K562 (cell line): ENCODE results near the gene MEGF11. TPM values are rescaled to one million over a fixed set of nuclear protein-coding genes. Genes with fewer than 3 reads are reported as not detected.

Source experiments
- ATAC-seq: fragments of 200-7000 bp; cut with Tn5 transposase; 3 replicates; pipeline ENCODE4 v1.9.1; 2020; ENCODE audit warnings: moderate library complexity
- BruUV-seq: library from RNA; stranded (reverse); fragments of 400-500 nt; replicated peaks from 2 replicates; lab custom pipeline; 2021; lab: Mats Ljungman, UMichigan
- CTCF ChIA-PET: fragments of 300-600 bp; formaldehyde crosslinking; extraction: SDS; loops from one replicate; lab custom pipeline; 2021; ENCODE audit warnings: low intra/inter-chr PET ratio; lab: Yijun Ruan, JAX
- POLR2A ChIA-PET: fragments of 300-600, 350-650 bp; sonication (Branson Sonifier 250); formaldehyde crosslinking; extraction: SDS; loops from one replicate; lab custom pipeline; 2021; ENCODE audit warnings: antibody characterized with exemption, inconsistent platforms; lab: Yijun Ruan, JAX
- DNase-seq, 4 experiments: peaks; one replicate each; pipeline versions ENCODE4 v3.0.0 to v3.0.0-alpha.2; 2011 to 2018; ENCODE audit warnings: low spot score in 3 of 4, mixed read lengths in 3 of 4; ENCODE audit errors: extremely low read depth in 1 of 4
- FAIRE-seq: peaks from 2 replicates; lab custom pipeline; 2011; peaks lifted over from hg19 to GRCh38; lab: Jason Lieb, UNC
- H2AFZ ChIP-seq: 2 replicates; pipeline ENCODE4 v1.6.0; 2011; ENCODE audit warnings: low read depth, low read length, control low read depth, inconsistent platforms
- H3K27ac ChIP-seq: fragments of 200-600 bp; 3 replicates; pipeline ENCODE4 v1.8.0; 2011; ENCODE audit warnings: low read depth, mild to moderate bottlenecking, control low read depth, inconsistent platforms, low read length, moderate library complexity, mixed read lengths; ENCODE audit errors: extremely low read depth
- H3K27me3 ChIP-seq, 2 experiments: fragments of 300-600 bp in 1 of 2; 2 replicates in 1 of 2; 3 replicates in 1 of 2; pipeline versions ENCODE4 v1.6.0 to v1.8.0; 2011; ENCODE audit warnings: inconsistent platforms in 2 of 2, low read length in 2 of 2, mild to moderate bottlenecking in 1 of 2, mixed read lengths in 1 of 2, moderate library complexity in 1 of 2; ENCODE audit not compliant: control insufficient read depth in 2 of 2, insufficient read depth in 2 of 2
- H3K36me3 ChIP-seq: fragments of 300-600 bp; 3 replicates; pipeline ENCODE4 v1.8.0; 2011; ENCODE audit warnings: mild to moderate bottlenecking, low read length, inconsistent platforms; ENCODE audit not compliant: control insufficient read depth, insufficient read depth
- H3K4me1 ChIP-seq, 2 experiments: fragments of 200-600 bp in 1 of 2; replicated peaks in 1 of 2; 2 replicates in 1 of 2; 3 replicates in 1 of 2; pipeline versions ENCODE4 v1.5.1 to v1.8.0; 2011; ENCODE audit warnings: inconsistent platforms in 2 of 2, low read length in 2 of 2, mild to moderate bottlenecking in 1 of 2, mixed read lengths in 1 of 2, moderate library complexity in 1 of 2; ENCODE audit not compliant: control insufficient read depth in 2 of 2, insufficient read depth in 2 of 2
- H3K4me2 ChIP-seq: 2 replicates; pipeline ENCODE4 v1.6.1; 2011; ENCODE audit warnings: low read length, control low read depth, inconsistent platforms, mixed read lengths; ENCODE audit not compliant: insufficient read depth
- H3K4me3 ChIP-seq: fragments of 200-600 bp; sonication (generic), shearing (Covaris generic); 2 replicates; pipeline ENCODE4 v1.5.1; 2016; ENCODE audit warnings: control low read depth, inconsistent platforms
- H3K79me2 ChIP-seq: fragments of 200-600 bp; 3 replicates; pipeline ENCODE4 v1.8.0; 2011; ENCODE audit warnings: low read length, inconsistent platforms; ENCODE audit not compliant: control insufficient read depth, insufficient read depth
- H3K9ac ChIP-seq, 2 experiments: 2 replicates each; pipeline versions ENCODE4 v1.6.0 to v1.6.1; 2011; ENCODE audit warnings: low read depth in 2 of 2, low read length in 2 of 2, control low read depth in 1 of 2, inconsistent platforms in 1 of 2, mild to moderate bottlenecking in 1 of 2, mixed read lengths in 1 of 2; ENCODE audit not compliant: insufficient read depth in 1 of 2
- H3K9me1 ChIP-seq: one replicate; pipeline ENCODE4 v1.6.0; 2011; ENCODE audit warnings: inconsistent platforms, mild to moderate bottlenecking, low read length, moderate library complexity; ENCODE audit not compliant: control insufficient read depth, insufficient read depth
- H3K9me3 ChIP-seq: replicated peaks from 2 replicates; pipeline ENCODE4 v1.5.1; 2011; ENCODE audit warnings: low read depth, low read length, inconsistent platforms; ENCODE audit not compliant: control insufficient read depth, insufficient read depth
- H4K20me1 ChIP-seq: replicated peaks from 2 replicates; pipeline ENCODE4 v1.6.1; 2011; ENCODE audit warnings: low read length, inconsistent platforms, mixed read lengths; ENCODE audit not compliant: control insufficient read depth, insufficient read depth
- BACH1 ChIP-seq: fragments of 200-800 bp; sonication (Bioruptor generic); IDR thresholded peaks from 2 replicates; pipeline ENCODE4 v1.6.1; 2016; ENCODE audit warnings: missing genetic modification characterization, missing compliant biosample characterization
- CBFA2T2 ChIP-seq: fragments of 450-650 bp; conservative IDR thresholded peaks from 2 replicates; pipeline ENCODE4 v1.6.1; 2017; ENCODE audit warnings: mild to moderate bottlenecking
- ELF2 ChIP-seq: fragments of 250-450 bp; sonication (Bioruptor Pico); IDR thresholded peaks from 2 replicates; pipeline ENCODE4 v1.5.0; 2021; ENCODE audit warnings: mild to moderate bottlenecking
- EZH2 ChIP-seq: IDR thresholded peaks from 2 replicates; pipeline ENCODE4 v1.6.1; 2012; ENCODE audit warnings: low read depth, mild to moderate bottlenecking, inconsistent platforms, low read length, borderline replicate concordance
- GATA2 ChIP-seq: sonication (generic); formaldehyde crosslinking; IDR thresholded peaks from 2 replicates; pipeline ENCODE4 v1.4.0; 2020; ENCODE audit warnings: mild to moderate bottlenecking, missing genetic modification reagents
- GATAD2B ChIP-seq: fragments of 450-650 bp; IDR thresholded peaks from 2 replicates; pipeline ENCODE4 v1.6.1; 2017; ENCODE audit warnings: mild to moderate bottlenecking, borderline replicate concordance
- GTF2E2 ChIP-seq: fragments of 200-800 bp; sonication (Bioruptor generic); IDR thresholded peaks from 2 replicates; pipeline ENCODE4 v1.6.1; 2016; ENCODE audit warnings: missing genetic modification characterization, missing compliant biosample characterization
- PHF8 ChIP-seq: fragments of 200-600 bp; sonication (generic); IDR thresholded peaks from 2 replicates; pipeline ENCODE4 v1.6.1; 2012; ENCODE audit warnings: mixed run types, mild to moderate bottlenecking, inconsistent platforms, low read length, moderate library complexity, borderline replicate concordance
- SAP30 ChIP-seq: fragments of 200-600 bp; sonication (generic); IDR thresholded peaks from 2 replicates; pipeline ENCODE4 v1.6.1; 2012; ENCODE audit warnings: borderline replicate concordance, low read depth, mild to moderate bottlenecking, moderate library complexity, low read length, control low read depth, inconsistent platforms; ENCODE audit not compliant: insufficient read depth, poor library complexity, severe bottlenecking
- TCF3 ChIP-seq: sonication (generic); formaldehyde crosslinking; IDR thresholded peaks from 2 replicates; pipeline ENCODE4 v1.4.0; 2020; ENCODE audit warnings: mild to moderate bottlenecking, missing genetic modification reagents
- YY1 ChIP-seq, 3 experiments: IDR thresholded peaks; 2 replicates each; pipeline ENCODE4 v1.6.1; 2011; ENCODE audit warnings: low read length in 2 of 3, mild to moderate bottlenecking in 2 of 3, moderate library complexity in 2 of 3, borderline replicate concordance in 1 of 3, control low read depth in 1 of 3, low read depth in 1 of 3; ENCODE audit not compliant: insufficient read depth in 3 of 3, insufficient replicate concordance in 2 of 3, control insufficient read depth in 1 of 3, insufficient read length in 1 of 3; ENCODE audit errors: extremely low read depth in 1 of 3
- ZBTB12 ChIP-seq: fragments of 250-450 bp; sonication (Bioruptor Pico); IDR thresholded peaks from 2 replicates; pipeline ENCODE4 v1.4.0; 2020
- ZFP1 ChIP-seq: fragments of 450-650 bp; formaldehyde crosslinking; IDR thresholded peaks from 2 replicates; pipeline ENCODE4 v1.4.0; 2020; ENCODE audit warnings: mild to moderate bottlenecking, mixed read lengths
- ZNF140 ChIP-seq: fragments of 250-450 bp; sonication (Bioruptor Pico); IDR thresholded peaks from 2 replicates; pipeline ENCODE4 v1.8.0; 2021; ENCODE audit warnings: moderate library complexity, mild to moderate bottlenecking, inconsistent platforms
- ZNF354B ChIP-seq: fragments of 250-450 bp; sonication (Bioruptor Pico); IDR thresholded peaks from 2 replicates; pipeline ENCODE4 v1.4.0; 2020
- WGBS: fragments of 100-300 bp; shearing (Covaris generic); methylation state at CpG from one replicate; pipeline ENCODE4 v1.1.6; 2016; ENCODE audit warnings: low coverage, mixed read lengths; ENCODE audit not compliant: insufficient coverage; ENCODE audit errors: missing lambda C conversion rate; 5-methylcytosine and 5-hydroxymethylcytosine counted together
- in situ Hi-C: fragments of 300-500 bp; cut with MboI; formaldehyde crosslinking; loops from 4 replicates; pipeline ENCODE4 v1.15.0; 2018; ENCODE audit warnings: inconsistent platforms, mixed read lengths
- intact Hi-C: fragments of 100-400 bp; cut with micrococcal nuclease; formaldehyde crosslinking; loops from 2 replicates; pipeline ENCODE4 v1.14.2; 2022
- polyA plus RNA-seq, 8 experiments: library from polyadenylated mRNA; depleted of rRNA in 4 of 8; stranded (reverse) in 5 of 8; unstranded in 3 of 8; fragments of >200 nt; fragmentation: Nextera tagmentation in 2 of 8; fragmentation: Illumina TruSeq in 1 of 8; extraction: Ambion mirVana in 2 of 8; extraction: Trizol in 1 of 8; gene quantifications; 2 replicates each; pipeline versions ENCODE4 v1.2.1 to v1.2.3, GENCODE V29; 2011 to 2014; ENCODE audit warnings: inconsistent platforms in 1 of 8, missing spikeins in 1 of 8
- total RNA-seq, 7 experiments: library from RNA; depleted of rRNA in 6 of 7; stranded (reverse); fragments of >200 nt in 6 of 7; fragmentation: Illumina TruSeq in 2 of 7; extraction: Trizol in 2 of 7; gene quantifications; 2 replicates each; pipeline versions ENCODE4 v1.2.1 to v1.2.3, GENCODE V29; 2011 to 2021; ENCODE audit warnings: low replicate concordance in 1 of 7
- TF ChIP-seq, protein P1 (sequence below): fragments of 450-650 bp; IDR thresholded peaks from 2 replicates; pipeline ENCODE4 v1.6.1; 2017; ENCODE audit warnings: mild to moderate bottlenecking, moderate library complexity
- TF ChIP-seq, protein P2 (sequence below), 2 experiments: IDR thresholded peaks; 2 replicates each; pipeline ENCODE4 v1.6.1; 2012; ENCODE audit warnings: improper control_type of control experiment in 2 of 2, low read depth in 2 of 2, low read length in 2 of 2, borderline replicate concordance in 1 of 2

The MEGF11 gene
- total and polyA plus RNA-seq, 9 of the 15 experiments (the other 6 are each of a cell fraction or from before 2014, with no cell fraction given), result 0.06 to 0.23 (median 0.20) TPM; not detected in 6

- H3K27me3 ChIP-seq, result peaks cover 33 to 79% of the 10 kb centered on the region in 2 experiments; a peak in 4 of 5 replicates
- no peak overlapping the region for H2AFZ ChIP-seq
- in situ Hi-C loops (no loop called here), intact Hi-C loops (no loop called here)
- no peak for FAIRE-seq
- H3K4me1 ChIP-seq, result no peaks in the 10 kb centered on the region
- H3K36me3 ChIP-seq, result no peaks in the 10 kb centered on the region
- no peak for ATAC-seq
- no peak overlapping the region for H3K4me2 ChIP-seq
- no peaks in the 10 kb centered on the region for H3K9me1 ChIP-seq
- H3K4me3 ChIP-seq, result no peak overlapping the region
- H4K20me1 ChIP-seq, result peaks cover 13% of the 10 kb centered on the region; the same call in 1 of the 2 replicates
- BruUV-seq, result no TSS peak
- under 1% methylated on average over 10 of the region's 10 CpGs for WGBS
- H3K79me2 ChIP-seq, result no peaks in the 10 kb centered on the region
- H3K9ac ChIP-seq, result no peak overlapping the region
- CTCF ChIA-PET, result no interaction called here
- H3K9me3 ChIP-seq, result no peaks in the 10 kb centered on the region
- DNase-seq, result no peak
- no peak overlapping the region for H3K27ac ChIP-seq
- POLR2A ChIA-PET, result interaction anchor here (1.1 kb wide), 1 partner anchor 13 kb away, joined by 3 read pairs; no protein-coding TSS in a partner anchor
- TF ChIP-seq GATA2 (no peak), TCF3 (CRISPR knock-in tag) (no peak), BACH1 (tag) (no peak), YY1 (IDR thresholded peaks at IDR 0.05; ENCODE audit: borderline replicate concordance in 1 of 3, control insufficient read depth in 1 of 3, extremely low read depth in 1 of 3, insufficient read depth in 3 of 3, insufficient read length in 1 of 3, insufficient replicate concordance in 2 of 3, low read depth in 1 of 3, low read length in 2 of 3) (no peak), ELF2 (CRISPR knock-in tag) (no peak), PHF8 (no peak), EZH2 (no peak), ZNF354B (CRISPR knock-in tag) (no peak), ZBTB12 (CRISPR knock-in tag) (no peak), GATAD2B (no peak), SAP30 (no peak), GTF2E2 (tag) (no peak), ZFP1 (no peak), CBFA2T2 (no peak), ZNF140 (CRISPR knock-in tag) (no peak)
- TF ChIP-seq, protein P1, sequence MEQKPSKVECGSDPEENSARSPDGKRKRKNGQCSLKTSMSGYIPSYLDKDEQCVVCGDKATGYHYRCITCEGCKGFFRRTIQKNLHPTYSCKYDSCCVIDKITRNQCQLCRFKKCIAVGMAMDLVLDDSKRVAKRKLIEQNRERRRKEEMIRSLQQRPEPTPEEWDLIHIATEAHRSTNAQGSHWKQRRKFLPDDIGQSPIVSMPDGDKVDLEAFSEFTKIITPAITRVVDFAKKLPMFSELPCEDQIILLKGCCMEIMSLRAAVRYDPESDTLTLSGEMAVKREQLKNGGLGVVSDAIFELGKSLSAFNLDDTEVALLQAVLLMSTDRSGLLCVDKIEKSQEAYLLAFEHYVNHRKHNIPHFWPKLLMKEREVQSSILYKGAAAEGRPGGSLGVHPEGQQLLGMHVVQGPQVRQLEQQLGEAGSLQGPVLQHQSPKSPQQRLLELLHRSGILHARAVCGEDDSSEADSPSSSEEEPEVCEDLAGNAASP, result no peak
- TF ChIP-seq, protein P2, sequence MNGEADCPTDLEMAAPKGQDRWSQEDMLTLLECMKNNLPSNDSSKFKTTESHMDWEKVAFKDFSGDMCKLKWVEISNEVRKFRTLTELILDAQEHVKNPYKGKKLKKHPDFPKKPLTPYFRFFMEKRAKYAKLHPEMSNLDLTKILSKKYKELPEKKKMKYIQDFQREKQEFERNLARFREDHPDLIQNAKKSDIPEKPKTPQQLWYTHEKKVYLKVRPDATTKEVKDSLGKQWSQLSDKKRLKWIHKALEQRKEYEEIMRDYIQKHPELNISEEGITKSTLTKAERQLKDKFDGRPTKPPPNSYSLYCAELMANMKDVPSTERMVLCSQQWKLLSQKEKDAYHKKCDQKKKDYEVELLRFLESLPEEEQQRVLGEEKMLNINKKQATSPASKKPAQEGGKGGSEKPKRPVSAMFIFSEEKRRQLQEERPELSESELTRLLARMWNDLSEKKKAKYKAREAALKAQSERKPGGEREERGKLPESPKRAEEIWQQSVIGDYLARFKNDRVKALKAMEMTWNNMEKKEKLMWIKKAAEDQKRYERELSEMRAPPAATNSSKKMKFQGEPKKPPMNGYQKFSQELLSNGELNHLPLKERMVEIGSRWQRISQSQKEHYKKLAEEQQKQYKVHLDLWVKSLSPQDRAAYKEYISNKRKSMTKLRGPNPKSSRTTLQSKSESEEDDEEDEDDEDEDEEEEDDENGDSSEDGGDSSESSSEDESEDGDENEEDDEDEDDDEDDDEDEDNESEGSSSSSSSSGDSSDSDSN (IDR thresholded peaks at IDR 0.05; ENCODE audit: borderline replicate concordance in 1 of 2, low read depth in 2 of 2, low read length in 2 of 2), result no peak
These were observed 115.3 kb downstream of the MEGF11 start for GRCh38 chr15:66138096-66138783.
